Stomach (tissue), 19 donors: ENCODE measurements around the gene LRMDA. TPM values are rescaled to one million over a fixed set of nuclear protein-coding genes. Genes with fewer than 3 reads are reported as not detected.

ENCODE experiments used
- DNase-seq, 2 donors: peaks; one replicate each; pipeline versions ENCODE4 v3.0.0 to v3.0.0-alpha.2; 2013 to 2019
- H3K27ac ChIP-seq, 5 donors: fragments of 200-600 bp in 4 of 5; sonication (generic) in 4 of 5; one replicate each; pipeline ENCODE4 v1.5.1; 2013 to 2019; ENCODE audit warnings: mild to moderate bottlenecking in 1 of 5, moderate library complexity in 1 of 5
- H3K27me3 ChIP-seq, 3 donors: fragments of 200-600 bp; sonication (generic); one replicate each; pipeline ENCODE4 v1.5.1; 2017 to 2019; ENCODE audit warnings: mixed run types in 1 of 3
- H3K36me3 ChIP-seq, 4 donors: fragments of 200-600 bp; sonication (generic); 1 replicate in 3 of 4; 2 replicates in 1 of 4; pipeline ENCODE4 v1.5.1; 2016 to 2019
- H3K4me1 ChIP-seq, 4 donors: fragments of 200-600 bp; sonication (generic); one replicate each; pipeline ENCODE4 v1.5.1; 2016 to 2019
- H3K4me3 ChIP-seq, 4 donors: fragments of 200-600 bp; sonication (generic) in 3 of 4; one replicate each; pipeline ENCODE4 v1.5.1; 2016 to 2019; ENCODE audit warnings: mild to moderate bottlenecking in 1 of 4
- H3K9me3 ChIP-seq, 4 donors: fragments of 200-600 bp; sonication (generic); one replicate each; pipeline ENCODE4 v1.5.1; 2016 to 2019
- CTCF ChIP-seq, 7 experiments: fragments of 450-650 bp in 4 of 7; fragments of 200-600 bp in 3 of 7; sonication (generic) in 3 of 7; IDR thresholded peaks; one replicate each; pipeline ENCODE4 v1.5.1; 2016 to 2019; ENCODE audit warnings: antibody characterized with exemption in 7 of 7, control low read depth in 2 of 7, mild to moderate bottlenecking in 1 of 7
- EP300 ChIP-seq: sonication (generic); formaldehyde crosslinking; IDR thresholded peaks from one replicate; pipeline ENCODE4 v1.6.1; 2017; ENCODE audit warnings: antibody characterized with exemption
- POLR2A ChIP-seq, 4 donors: fragments of 450-650 bp; IDR thresholded peaks; one replicate each; pipeline ENCODE4 v1.6.1; 2016; ENCODE audit warnings: antibody characterized with exemption in 4 of 4, control low read depth in 2 of 4, mild to moderate bottlenecking in 1 of 4, moderate library complexity in 1 of 4
- POLR2AphosphoS5 ChIP-seq, 3 donors: sonication (generic); formaldehyde crosslinking; IDR thresholded peaks; one replicate each; pipeline ENCODE4 v1.6.1; 2016; ENCODE audit warnings: antibody characterized with exemption in 3 of 3
- WGBS, 5 donors: extraction: QIAGEN DNeasy Blood & Tissue Kit in 3 of 5; methylation state at CpG; one replicate each; pipeline versions ENCODE4 v1.1.5 to v1.1.7; 2013 to 2018; 5-methylcytosine and 5-hydroxymethylcytosine counted together
- intact Hi-C: fragments of 100-400 bp; cut with DNase I; formaldehyde crosslinking; loops from one replicate; pipeline ENCODE4 v1.15.1; 2023; ENCODE audit warnings: low total_unique reads
- long read RNA-seq, 10 donors: transcript quantifications; one replicate each; lab custom pipeline, GENCODE V29; 2026
- polyA plus RNA-seq, 3 donors: library from polyadenylated mRNA; stranded (reverse); fragments of 200-250 nt; gene quantifications; one replicate each; pipeline ENCODE4 v1.2.3, GENCODE V29; 2013
- total RNA-seq, 5 donors: library from RNA; depleted of rRNA; stranded (reverse); fragments of >200 nt; gene quantifications; one replicate each; pipeline versions ENCODE4 v1.1.0 to v1.2.3, GENCODE V29; 2014 to 2016
- donor health status: healthy with polysubstance abuse.
- donor health status: Bipolar disorder and iron deficiency.
- donor health status: healthy.

Gene LRMDA
- 10 to 100 TPM in 1 of 5 donors, 1 to 10 TPM in 3, not detected in 1; 1.3 to 13.6 (median 6.5) TPM for total RNA-seq
- polyA plus RNA-seq: 10 to 100 TPM; 16.9 to 30.2 (median 24.7) TPM
- long read RNA-seq, donor 1: 0 reads
- long read RNA-seq, donor 2, partial matches to known transcripts: 0 of 3 reads
- long read RNA-seq, donor 2, other reads (novel, unspliced or antisense): 0 of 3 reads
- long read RNA-seq, donor 3, partial matches to known transcripts: 0 of 3 reads
- long read RNA-seq, donor 3, other reads (novel, unspliced or antisense): 0 of 3 reads
- long read RNA-seq, donor 4: 0 reads
- long read RNA-seq, donor 5, transcript LRMDA-216 (3 exons, 393 nt): major isoform, 9 of 9 reads
- long read RNA-seq, donor 5, partial matches to known transcripts: 0 of 9 reads
- long read RNA-seq, donor 5, other reads (novel, unspliced or antisense): 0 of 9 reads
- long read RNA-seq, donor 6, transcript LRMDA-216 (3 exons, 393 nt): major isoform, 8 of 9 reads
- long read RNA-seq, donor 6, partial matches to known transcripts: 0 of 9 reads
- long read RNA-seq, donor 6, other reads (novel, unspliced or antisense): 0 of 9 reads
- long read RNA-seq, donor 7, partial matches to known transcripts: 0 of 1 reads
- long read RNA-seq, donor 7, other reads (novel, unspliced or antisense): 0 of 1 reads
- long read RNA-seq, donor 8, partial matches to known transcripts: 0 of 1 reads
- long read RNA-seq, donor 8, other reads (novel, unspliced or antisense): 0 of 1 reads
- long read RNA-seq, donor 9, transcript LRMDA-216 (3 exons, 393 nt): major isoform, 9 of 9 reads
- long read RNA-seq, donor 9, partial matches to known transcripts: 0 of 9 reads
- long read RNA-seq, donor 9, other reads (novel, unspliced or antisense): 0 of 9 reads
- long read RNA-seq, donor 10: 0 reads

- H3K36me3 ChIP-seq: no peaks in the 10 kb centered on the region
- WGBS, 5 donors: 3 to 21% (median 8%) methylated on average over 14 to 82 of the region's 82 CpGs
- no peaks in the 10 kb centered on the region for H3K27me3 ChIP-seq
- peak within 1 kb of the TSS; percentile 70 to 88 (median 79) for H3K27ac ChIP-seq
- DNase-seq: peak; percentile 66 to 80
- no peaks in the 10 kb centered on the region for H3K9me3 ChIP-seq
- no peak for TF ChIP-seq POLR2AphosphoS5 (IDR thresholded peaks at IDR 0.05)
- no peak for TF ChIP-seq EP300
- TF ChIP-seq POLR2A (IDR thresholded peaks at IDR 0.05): no peak
- TF ChIP-seq CTCF (IDR thresholded peaks at IDR 0.05): no peak
- intact Hi-C loops: no loop called here
- H3K4me1 ChIP-seq: peaks cover 18 to 57% (median 50%) of the 10 kb centered on the region in 4 donors
- peak within 1 kb of the TSS; percentile 63 to 68 (median 66) for H3K4me3 ChIP-seq
These were observed at the start of gene LRMDA for GRCh38 chr10:75431180-75432111. Gene LRMDA, plus strand, starts transcription at chr10:75431624.

- Histone ChIP-seq H3K4me1 (no peaks in the 10 kb centered on the region), H3K27me3 (no peaks in the 10 kb centered on the region), H3K36me3 (peaks cover 0 to 4% (median 0%) of the 10 kb centered on the region in 4 donors), H3K4me3 (no peak overlapping the region), H3K9me3 (peaks cover 0 to 10% (median 2%) of the 10 kb centered on the region in 4 donors), H3K27ac (no peak overlapping the region)
- TF ChIP-seq EP300 (no peak), POLR2A (IDR thresholded peaks at IDR 0.05) (no peak), CTCF (IDR thresholded peaks at IDR 0.05) (no peak), POLR2AphosphoS5 (IDR thresholded peaks at IDR 0.05) (no peak)
- WGBS, 5 donors: 87 to 98% (median 96%) methylated on average over 3 of the region's 3 CpGs
- intact Hi-C loops: no loop called here
- no peak for DNase-seq
These were observed 45.3 kb upstream of the LRMDA start for GRCh38 chr10:75386128-75386527.

GRCh38 chr10:75388082-75388481, 43.3 kb upstream of the LRMDA start:
- 93 to 100% (median 97%) methylated on average over 3 of the region's 3 CpGs for WGBS, 5 donors
- no peak for TF ChIP-seq EP300
- TF ChIP-seq CTCF (IDR thresholded peaks at IDR 0.05): no peak
- no peak for TF ChIP-seq POLR2AphosphoS5 (IDR thresholded peaks at IDR 0.05)
- no peak for TF ChIP-seq POLR2A (IDR thresholded peaks at IDR 0.05)
- peaks cover 0 to 4% (median 0%) of the 10 kb centered on the region in 4 donors for H3K36me3 ChIP-seq
- H3K27me3 ChIP-seq: no peaks in the 10 kb centered on the region
- intact Hi-C loops: no loop called here
- no peaks in the 10 kb centered on the region for H3K4me1 ChIP-seq
- H3K27ac ChIP-seq: no peak overlapping the region
- peaks cover 0 to 10% (median 2%) of the 10 kb centered on the region in 4 donors for H3K9me3 ChIP-seq
- no peak for DNase-seq
- H3K4me3 ChIP-seq: no peak overlapping the region
